GM18870 (cell line): ENCODE measurements around the gene OGFR.

ENCODE experiments used
- ATAC-seq: cut with Tn5 transposase; IDR thresholded peaks from one replicate; pipeline ENCODE4 v1.9.1; 2021; ENCODE audit warnings: moderate library complexity; ENCODE audit not compliant: unreplicated experiment

Gene OGFR

GRCh38 chr20:62782149-62782892 is 22.3 kb upstream of the OGFR start:
- no peak for ATAC-seq

GRCh38 chr20:62782893-62783278 is 21.7 kb upstream of the OGFR start:
- ATAC-seq: no peak

GRCh38 chr20:62784497-62784896 is 20.1 kb upstream of the OGFR start:
- no peak for ATAC-seq

GRCh38 chr20:62785393-62785792 is 19.2 kb upstream of the OGFR start:
- no peak for ATAC-seq

GRCh38 chr20:62786157-62786556 is 18.5 kb upstream of the OGFR start:
- no peak for ATAC-seq

GRCh38 chr20:62787321-62787720 is 17.3 kb upstream of the OGFR start:
- ATAC-seq: no peak

GRCh38 chr20:62787866-62788265 is 16.8 kb upstream of the OGFR start:
- ATAC-seq: no peak

GRCh38 chr20:62788607-62789006 is 16.0 kb upstream of the OGFR start:
- ATAC-seq: no peak

GRCh38 chr20:62790075-62790474 is 14.6 kb upstream of the OGFR start:
- no peak for ATAC-seq

- ATAC-seq: no peak
Observed at GRCh38 chr20:62791301-62792181, 13.1 kb upstream of the OGFR start.

GRCh38 chr20:62792182-62792939 is 12.3 kb upstream of the OGFR start:
- no peak for ATAC-seq

- no peak for ATAC-seq
Observed at GRCh38 chr20:62792940-62793756, 11.5 kb upstream of the OGFR start.

GRCh38 chr20:62793757-62794006 is 11.0 kb upstream of the OGFR start:
- no peak for ATAC-seq

- peak; percentile 51 for ATAC-seq
Observed at GRCh38 chr20:62794007-62794724, 10.5 kb upstream of the OGFR start.

GRCh38 chr20:62795023-62795761 is 9.4 kb upstream of the OGFR start:
- no peak for ATAC-seq

- ATAC-seq: no peak
Observed at GRCh38 chr20:62796699-62797491, 7.7 kb upstream of the OGFR start.

GRCh38 chr20:62797671-62798532 is 6.7 kb upstream of the OGFR start:
- no peak for ATAC-seq

- ATAC-seq: no peak
Observed at GRCh38 chr20:62799036-62799435, 5.6 kb upstream of the OGFR start.
